HepG2 (cell line): ENCODE data around the gene GNAL. TPM values are rescaled to one million over a fixed set of nuclear protein-coding genes. Genes with fewer than 3 reads are reported as not detected.

ENCODE experiments used
- ATAC-seq: fragments of 200-7000 bp; cut with Tn5 transposase; 3 replicates; pipeline ENCODE4 v1.9.1; 2020; ENCODE audit warnings: mild to moderate bottlenecking, moderate library complexity
- BruUV-seq: library from RNA; stranded (reverse); fragments of 400-500 nt; replicated peaks from 2 replicates; lab custom pipeline; 2021; lab: Mats Ljungman, UMichigan
- CTCF ChIA-PET: fragments of 300-600 bp; formaldehyde crosslinking; extraction: SDS; loops from one replicate; lab custom pipeline; 2021; ENCODE audit warnings: low total read pairs, inconsistent platforms, low intra/inter-chr PET ratio; lab: Yijun Ruan, JAX
- POLR2A ChIA-PET: fragments of 350-600 bp; sonication (Branson Sonifier 250); formaldehyde crosslinking; loops from one replicate; lab custom pipeline; 2020; ENCODE audit warnings: antibody characterized with exemption, inconsistent platforms; lab: Yijun Ruan, JAX
- DNase-seq: peaks from one replicate; pipeline ENCODE4 v3.0.0-alpha.2; 2015; ENCODE audit warnings: low spot score
- FAIRE-seq: peaks from 3 replicates; lab custom pipeline; 2011; peaks lifted over from hg19 to GRCh38; lab: Jason Lieb, UNC
- H2AFZ ChIP-seq: one replicate; pipeline ENCODE4 v1.6.1; 2011; ENCODE audit warnings: low read length, inconsistent platforms
- H3K27ac ChIP-seq: fragments of 300-600 bp; 3 replicates; pipeline ENCODE4 v1.8.0; 2011; ENCODE audit warnings: mixed run types, mild to moderate bottlenecking, mixed read lengths, low read length, inconsistent platforms; ENCODE audit not compliant: insufficient read depth; ENCODE audit errors: extremely low read length
- H3K27me3 ChIP-seq, 2 experiments: fragments of 200-600 bp in 1 of 2; 2 replicates in 1 of 2; 3 replicates in 1 of 2; pipeline versions ENCODE4 v1.6.0 to v1.8.0; 2011; ENCODE audit warnings: low read length in 2 of 2, mild to moderate bottlenecking in 2 of 2, moderate library complexity in 2 of 2, inconsistent platforms in 1 of 2; ENCODE audit not compliant: insufficient read depth in 2 of 2, control insufficient read depth in 1 of 2
- H3K36me3 ChIP-seq, 2 experiments: fragments of 200-600 bp in 1 of 2; replicated peaks in 1 of 2; 2 replicates in 1 of 2; 3 replicates in 1 of 2; pipeline versions ENCODE4 v1.5.1 to v1.8.0; 2011; ENCODE audit warnings: low read length in 2 of 2, inconsistent platforms in 1 of 2; ENCODE audit not compliant: insufficient read depth in 2 of 2, control insufficient read depth in 1 of 2
- H3K4me1 ChIP-seq: 2 replicates; pipeline ENCODE4 v1.5.1; 2012; ENCODE audit warnings: low read length, inconsistent platforms; ENCODE audit not compliant: insufficient read depth
- H3K4me2 ChIP-seq: 2 replicates; pipeline ENCODE4 v1.6.0; 2011; ENCODE audit warnings: low read depth, low read length, inconsistent platforms
- H3K4me3 ChIP-seq, 3 experiments: fragments of 200-600 bp in 1 of 3; sonication (generic), shearing (Covaris generic) in 1 of 3; replicated peaks in 1 of 3; 2 replicates each; pipeline ENCODE4 v1.5.1; 2011 to 2016; ENCODE audit warnings: low read length in 3 of 3, inconsistent platforms in 2 of 3, low read depth in 2 of 3, mild to moderate bottlenecking in 2 of 3, control low read depth in 1 of 3, mixed read lengths in 1 of 3; ENCODE audit not compliant: insufficient read depth in 1 of 3
- H3K79me2 ChIP-seq: one replicate; pipeline ENCODE4 v1.6.1; 2011; ENCODE audit warnings: low read length, inconsistent platforms; ENCODE audit not compliant: insufficient read depth
- H3K9ac ChIP-seq: 2 replicates; pipeline ENCODE4 v1.6.0; 2011; ENCODE audit warnings: mild to moderate bottlenecking, low read depth, low read length, inconsistent platforms; ENCODE audit not compliant: insufficient read depth
- H3K9me3 ChIP-seq: 2 replicates; pipeline ENCODE4 v1.5.1; 2012; ENCODE audit warnings: mild to moderate bottlenecking, low read length
- H4K20me1 ChIP-seq: 2 replicates; pipeline ENCODE4 v1.6.0; 2011; ENCODE audit warnings: inconsistent platforms, mild to moderate bottlenecking, low read length, moderate library complexity; ENCODE audit not compliant: insufficient read depth
- ETS1 ChIP-seq: sonication (generic); formaldehyde crosslinking; IDR thresholded peaks from 2 replicates; pipeline ENCODE4 v1.4.0; 2020; ENCODE audit warnings: missing genetic modification reagents
- KDM4B ChIP-seq: sonication (generic); formaldehyde crosslinking; IDR thresholded peaks from 2 replicates; pipeline ENCODE4 v1.4.0; 2020; ENCODE audit warnings: missing genetic modification reagents
- POGZ ChIP-seq: sonication (generic); formaldehyde crosslinking; IDR thresholded peaks from 2 replicates; pipeline ENCODE4 v1.4.0; 2020; ENCODE audit warnings: mild to moderate bottlenecking, missing genetic modification reagents
- SMAD1 ChIP-seq: sonication (generic); formaldehyde crosslinking; IDR thresholded peaks from 2 replicates; pipeline ENCODE4 v1.4.0; 2020; ENCODE audit warnings: missing genetic modification reagents, low read depth, mild to moderate bottlenecking, borderline replicate concordance
- SP4 ChIP-seq: sonication (generic); formaldehyde crosslinking; IDR thresholded peaks from 2 replicates; pipeline ENCODE4 v1.8.1; 2023; ENCODE audit warnings: mild to moderate bottlenecking, missing genetic modification reagents
- TCF7L2 ChIP-seq: IDR thresholded peaks from 2 replicates; pipeline ENCODE4 v1.6.1; 2011; ENCODE audit warnings: mild to moderate bottlenecking, low read depth, low read length, moderate library complexity
- TMF1 ChIP-seq: sonication (generic); formaldehyde crosslinking; IDR thresholded peaks from 2 replicates; pipeline ENCODE4 v1.8.1; 2022; ENCODE audit warnings: low read depth, missing genetic modification reagents
- YY1 ChIP-seq: IDR thresholded peaks from 2 replicates; pipeline ENCODE4 v1.6.1; 2011; ENCODE audit warnings: low read length, low read depth, moderate library complexity, mild to moderate bottlenecking; ENCODE audit not compliant: insufficient read depth, insufficient replicate concordance
- ZBTB43 ChIP-seq: sonication (generic); formaldehyde crosslinking; conservative IDR thresholded peaks from 2 replicates; pipeline ENCODE4 v1.4.0; 2020; ENCODE audit warnings: missing genetic modification reagents
- ZNF142 ChIP-seq: sonication (generic); formaldehyde crosslinking; IDR thresholded peaks from 2 replicates; pipeline ENCODE4 v1.4.0; 2020; ENCODE audit warnings: missing genetic modification reagents
- ZNF431 ChIP-seq: sonication (generic); formaldehyde crosslinking; IDR thresholded peaks from 2 replicates; pipeline ENCODE4 v1.9.0; 2022; ENCODE audit warnings: missing genetic modification reagents, low read depth, mild to moderate bottlenecking, borderline replicate concordance
- ZNF557 ChIP-seq: sonication (generic); formaldehyde crosslinking; IDR thresholded peaks from 2 replicates; pipeline ENCODE4 v1.4.0; 2020; ENCODE audit warnings: missing genetic modification reagents
- ZNF660 ChIP-seq: sonication (generic); formaldehyde crosslinking; IDR thresholded peaks from 2 replicates; pipeline ENCODE4 v1.5.1; 2020; ENCODE audit warnings: mild to moderate bottlenecking, low read depth, missing genetic modification reagents, borderline replicate concordance
- ZNF776 ChIP-seq: sonication (generic); formaldehyde crosslinking; IDR thresholded peaks from 2 replicates; pipeline ENCODE4 v1.4.0; 2020; ENCODE audit warnings: mild to moderate bottlenecking, missing genetic modification reagents
- ZSCAN20 ChIP-seq: sonication (generic); formaldehyde crosslinking; IDR thresholded peaks from 2 replicates; pipeline ENCODE4 v1.4.0; 2020; ENCODE audit warnings: missing genetic modification reagents, mild to moderate bottlenecking, borderline replicate concordance
- WGBS: methylation state at CpG from one replicate; pipeline ENCODE4 v1.1.6; 2017; ENCODE audit warnings: low lambda C conversion rate; 5-methylcytosine and 5-hydroxymethylcytosine counted together
- in situ Hi-C: cut with HindIII; loops from 2 replicates; pipeline ENCODE4 v1.10.0; 2017; ENCODE audit warnings: low pct_unique_long_range_greater_than_20kb; ENCODE audit not compliant: extremely low pct_ligation_motif_present
- intact Hi-C: fragments of 100-400 bp; cut with micrococcal nuclease; formaldehyde crosslinking; loops from one replicate; pipeline ENCODE4 v1.10.0; 2022; ENCODE audit not compliant: unreplicated experiment
- polyA plus RNA-seq, 8 experiments: library from polyadenylated mRNA; depleted of rRNA in 3 of 8; stranded (reverse) in 7 of 8; unstranded in 1 of 8; fragments of >200 nt; fragmentation: Illumina TruSeq in 4 of 8; extraction: Trizol in 4 of 8; gene quantifications; 2 replicates each; pipeline versions ENCODE4 v1.2.1 to v1.2.3, GENCODE V29; 2011 to 2016; ENCODE audit warnings: low read depth in 4 of 8, missing spikeins in 1 of 8, mixed read lengths in 1 of 8; ENCODE audit not compliant: insufficient read depth in 1 of 8
- total RNA-seq, 5 experiments: library from RNA; depleted of rRNA; stranded (reverse); fragments of >200 nt; fragmentation: Illumina TruSeq; extraction: Trizol; gene quantifications; 2 replicates each; pipeline ENCODE4 v1.2.3, GENCODE V29; 2016; ENCODE audit warnings: low read depth in 1 of 5

The GNAL gene
- total and polyA plus RNA-seq, 2 of the 13 experiments (the other 11 are each of a cell fraction or from before 2014, with no cell fraction given): 0.87 to 1.4 TPM

GRCh38 chr18:11689669-11690565, 853 bp downstream of the GNAL start:
- Histone ChIP-seq H3K9ac (no peak overlapping the region), H3K4me3 (peak overlapping the region; percentile 35 to 69 (median 44); a peak in 4 of 6 replicates), H2AFZ (no peak overlapping the region), H4K20me1 (no peaks in the 10 kb centered on the region), H3K79me2 (no peaks in the 10 kb centered on the region), H3K4me1 (no peaks in the 10 kb centered on the region), H3K4me2 (peak overlapping the region; percentile 80), H3K27me3 (peaks cover 4 to 26% of the 10 kb centered on the region in 2 experiments), H3K27ac (no peak overlapping the region), H3K36me3 (no peaks in the 10 kb centered on the region), H3K9me3 (no peaks in the 10 kb centered on the region)
- in situ Hi-C loops: no loop called here
- intact Hi-C loops: no loop called here
- FAIRE-seq (no peak), DNase-seq (no peak), ATAC-seq (peak; percentile 85)
- ChIA-PET POLR2A (no interaction called here), CTCF (no interaction called here)
- BruUV-seq: no TSS peak
- WGBS: 36% methylated on average over 4 of the region's 72 CpGs
- no peak for TF ChIP-seq TMF1
- 0 out of 2 replicates have a peak, but pooled peaks have one; percentile 44 for TF ChIP-seq SP4 (CRISPR knock-in tag)
- TF ChIP-seq ZNF431 (CRISPR knock-in tag): 0 out of 2 replicates have a peak, but pooled peaks have one; percentile 35
- TF ChIP-seq KDM4B: no peak
- peak; percentile 68; the same call in 1 of the 2 replicates for TF ChIP-seq ZSCAN20 (CRISPR knock-in tag)
- TF ChIP-seq ZBTB43: peak; percentile 54; the same call in 1 of the 2 replicates
- TF ChIP-seq POGZ (CRISPR knock-in tag): no peak
- no peak for TF ChIP-seq TCF7L2
- no peak for TF ChIP-seq SMAD1 (CRISPR knock-in tag)
- no peak for TF ChIP-seq ZNF660 (CRISPR knock-in tag)
- TF ChIP-seq ZNF776 (CRISPR knock-in tag): peak; percentile 46; the same call in 1 of the 2 replicates
- 0 out of 2 replicates have a peak, but pooled peaks have one; percentile 62 for TF ChIP-seq ZNF142 (CRISPR knock-in tag)
- peak; percentile 74; the same call in 1 of the 2 replicates for TF ChIP-seq ETS1 (CRISPR knock-in tag)
- TF ChIP-seq YY1: no peak
- TF ChIP-seq ZNF557: 0 out of 2 replicates have a peak, but pooled peaks have one; percentile 46
